ENCODE results near the gene PMM2. TPM values are rescaled to one million over a fixed set of nuclear protein-coding genes. Genes with fewer than 3 reads are reported as not detected.

Gene PMM2
- total RNA-seq, 1 donor = 34.7 TPM

DNA sequence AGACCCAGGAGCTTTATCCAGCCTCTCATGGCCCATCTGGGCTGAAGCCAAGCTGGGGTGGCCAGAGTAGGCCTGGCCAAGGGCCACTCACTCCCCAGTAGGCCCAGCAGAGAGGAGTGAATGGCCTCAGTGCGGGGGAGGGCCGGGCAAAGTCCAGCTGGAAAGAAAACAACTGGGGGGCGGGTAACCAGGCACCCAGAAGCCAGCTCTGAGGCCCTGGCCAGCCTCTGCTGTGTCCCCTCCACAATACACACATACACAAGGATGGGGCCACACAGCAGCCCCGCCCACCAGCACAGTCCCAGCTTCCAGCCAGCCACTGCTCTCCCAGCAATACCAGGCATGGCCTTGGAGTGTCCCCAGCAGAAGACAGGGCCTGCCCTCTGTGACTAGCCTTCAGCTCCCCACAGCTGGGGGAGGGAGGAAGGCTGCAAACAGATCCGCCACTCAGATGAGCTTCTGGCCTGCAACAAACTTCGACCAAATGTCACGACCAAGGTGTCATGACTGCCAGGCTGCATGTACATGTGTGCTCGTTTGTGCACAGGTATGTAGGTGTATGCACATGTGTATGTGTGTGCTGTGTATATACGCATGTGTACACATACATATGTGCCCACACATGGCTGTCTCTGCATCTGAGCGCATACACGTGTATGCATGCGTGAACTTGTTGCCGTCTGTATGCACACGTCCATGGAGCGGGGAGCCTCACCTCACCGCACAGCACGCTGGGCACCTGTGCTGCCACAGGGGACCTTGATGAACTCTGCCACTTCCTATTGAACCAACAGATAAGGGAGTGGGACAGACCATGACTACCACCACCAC lies 66.2 kb downstream of the PMM2 start:
- no peak for DNase-seq (ENCODE audit: low read depth)

GRCh38 chr16:8864480-8865110 lies 67.0 kb downstream of the PMM2 start:
- TF ChIP-seq, protein P1, sequence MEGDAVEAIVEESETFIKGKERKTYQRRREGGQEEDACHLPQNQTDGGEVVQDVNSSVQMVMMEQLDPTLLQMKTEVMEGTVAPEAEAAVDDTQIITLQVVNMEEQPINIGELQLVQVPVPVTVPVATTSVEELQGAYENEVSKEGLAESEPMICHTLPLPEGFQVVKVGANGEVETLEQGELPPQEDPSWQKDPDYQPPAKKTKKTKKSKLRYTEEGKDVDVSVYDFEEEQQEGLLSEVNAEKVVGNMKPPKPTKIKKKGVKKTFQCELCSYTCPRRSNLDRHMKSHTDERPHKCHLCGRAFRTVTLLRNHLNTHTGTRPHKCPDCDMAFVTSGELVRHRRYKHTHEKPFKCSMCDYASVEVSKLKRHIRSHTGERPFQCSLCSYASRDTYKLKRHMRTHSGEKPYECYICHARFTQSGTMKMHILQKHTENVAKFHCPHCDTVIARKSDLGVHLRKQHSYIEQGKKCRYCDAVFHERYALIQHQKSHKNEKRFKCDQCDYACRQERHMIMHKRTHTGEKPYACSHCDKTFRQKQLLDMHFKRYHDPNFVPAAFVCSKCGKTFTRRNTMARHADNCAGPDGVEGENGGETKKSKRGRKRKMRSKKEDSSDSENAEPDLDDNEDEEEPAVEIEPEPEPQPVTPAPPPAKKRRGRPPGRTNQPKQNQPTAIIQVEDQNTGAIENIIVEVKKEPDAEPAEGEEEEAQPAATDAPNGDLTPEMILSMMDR (IDR thresholded peaks at IDR 0.05; ENCODE audit: insufficient read depth, low read length) = no peak
- H3K4me3 ChIP-seq (ENCODE audit: low read depth, low read length) = no peak overlapping the region
- DNase-seq (ENCODE audit: low read depth) = no peak

More for the DNA sequence above, 66.2 kb downstream of the PMM2 start:
- TF ChIP-seq, protein P1 (IDR thresholded peaks at IDR 0.05; ENCODE audit: insufficient read depth, low read length) = no peak
- no peak overlapping the region for H3K4me3 ChIP-seq (ENCODE audit: low read depth, low read length)

DNA sequence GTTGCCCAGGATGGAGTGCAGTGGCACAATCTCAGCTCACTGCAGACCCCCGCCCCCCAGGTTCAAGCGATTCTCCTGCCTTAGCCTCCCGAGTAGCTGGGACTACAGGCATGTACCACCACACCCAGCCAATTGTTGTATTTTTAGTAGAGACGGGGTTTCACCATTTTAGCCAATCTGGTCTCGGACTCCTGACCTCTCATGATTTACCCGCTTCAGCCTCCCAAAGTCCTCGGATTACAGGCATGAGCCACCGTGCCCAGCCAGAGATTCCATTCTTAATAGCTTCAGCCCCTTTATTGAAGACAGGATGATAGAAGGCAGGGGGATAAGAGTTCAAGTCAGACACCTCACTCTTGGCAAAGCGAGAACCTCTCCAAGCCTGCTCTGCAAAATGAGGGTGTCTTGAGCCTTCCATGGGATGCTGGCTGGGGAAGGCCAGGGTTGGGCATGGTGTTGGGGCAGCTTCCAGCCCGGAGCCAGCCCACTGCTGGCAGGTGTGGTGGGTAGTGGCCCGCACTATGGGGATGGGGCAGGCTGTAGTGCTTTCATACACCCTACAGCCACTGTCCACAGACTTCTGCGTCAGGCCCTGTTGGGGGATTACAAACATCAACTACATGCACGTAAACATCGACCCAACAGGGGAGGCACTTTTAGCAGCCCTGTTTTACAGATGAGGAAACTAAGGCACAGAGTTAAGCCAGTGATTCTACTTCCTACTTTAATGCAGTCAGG lies 67.7 kb downstream of the PMM2 start:
- H3K4me3 ChIP-seq (ENCODE audit: low read depth, low read length) = no peak overlapping the region
- TF ChIP-seq, protein P1 (IDR thresholded peaks at IDR 0.05; ENCODE audit: insufficient read depth, low read length) = no peak
- no peak for DNase-seq (ENCODE audit: low read depth)

GRCh38 chr16:8866118-8866883 lies 68.7 kb downstream of the PMM2 start:
- peak overlapping the region; percentile 72 for H3K4me3 ChIP-seq (ENCODE audit: low read depth, low read length)
- peak; percentile 48 for DNase-seq (ENCODE audit: low read depth)
- TF ChIP-seq, protein P1 (IDR thresholded peaks at IDR 0.05; ENCODE audit: insufficient read depth, low read length) = no peak

DNA sequence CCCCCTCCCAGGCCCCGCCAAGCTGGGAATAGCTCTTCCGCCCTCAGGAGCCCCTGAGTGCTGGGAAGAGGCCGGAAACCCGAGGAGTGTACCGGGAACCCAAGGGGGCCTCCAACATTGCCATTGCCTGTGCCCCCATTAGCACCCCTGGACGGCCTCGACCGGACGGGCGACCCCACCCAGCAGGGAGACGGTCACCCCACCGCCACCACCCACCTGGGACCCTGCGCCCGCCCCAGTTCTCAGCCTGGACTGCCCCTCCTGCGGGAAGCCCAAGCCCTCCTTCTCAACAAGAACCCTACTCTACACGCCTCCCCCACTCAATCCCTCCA lies 69.2 kb downstream of the PMM2 start:
- no peak for DNase-seq (ENCODE audit: low read depth)
- TF ChIP-seq, protein P1 (IDR thresholded peaks at IDR 0.05; ENCODE audit: insufficient read depth, low read length) = no peak

GRCh38 chr16:8867216-8867931 lies 69.7 kb downstream of the PMM2 start:
- H3K4me3 ChIP-seq (ENCODE audit: low read depth, low read length) = peak overlapping the region; percentile 72
- TF ChIP-seq, protein P1 (IDR thresholded peaks at IDR 0.05; ENCODE audit: insufficient read depth, low read length) = no peak
- no peak for DNase-seq (ENCODE audit: low read depth)

More for the DNA sequence above, 69.2 kb downstream of the PMM2 start:
- H3K4me3 ChIP-seq (ENCODE audit: low read depth, low read length) = peak overlapping the region; percentile 72
